ENCODE data around the gene LPP. TPM values are rescaled to one million over a fixed set of nuclear protein-coding genes. Genes with fewer than 3 reads are reported as not detected.

LPP gene
- total RNA-seq, 1 donor from 2014 or later: 114 TPM

DNA sequence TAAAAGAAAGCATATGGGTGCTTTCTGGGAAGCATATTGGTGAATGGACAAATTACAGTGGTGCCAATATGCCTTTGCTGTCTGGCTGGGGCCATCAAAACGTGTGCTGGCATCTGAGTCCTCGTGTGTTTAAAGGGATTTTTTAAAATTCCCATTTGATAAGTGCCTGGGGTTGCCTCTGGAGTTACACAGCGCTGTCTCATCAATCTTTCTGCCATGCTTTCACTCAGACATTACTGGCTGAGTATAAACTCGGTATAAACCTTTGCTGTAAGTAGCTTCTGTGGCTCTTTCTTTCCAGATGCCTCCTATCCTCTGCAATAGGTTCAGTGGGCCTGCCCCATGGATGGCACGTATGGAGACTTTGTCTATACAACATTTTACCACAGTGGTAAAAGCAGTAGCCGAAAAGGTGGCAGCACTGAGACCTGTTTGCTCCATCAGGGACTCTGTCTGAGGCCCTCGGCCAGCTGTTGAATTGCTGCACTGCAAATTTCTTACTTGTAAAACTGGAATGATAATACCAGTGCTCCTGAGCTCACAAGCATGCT, 195.5 kb downstream of the LPP start:
- no peak for DNase-seq (ENCODE audit: missing footprints)
- intact Hi-C loops (cut with DNase I): loop anchor here (2.0 kb wide), 1 partner anchor 297 kb away; no protein-coding TSS in a partner anchor
- peak; percentile 40 for ATAC-seq

DNA sequence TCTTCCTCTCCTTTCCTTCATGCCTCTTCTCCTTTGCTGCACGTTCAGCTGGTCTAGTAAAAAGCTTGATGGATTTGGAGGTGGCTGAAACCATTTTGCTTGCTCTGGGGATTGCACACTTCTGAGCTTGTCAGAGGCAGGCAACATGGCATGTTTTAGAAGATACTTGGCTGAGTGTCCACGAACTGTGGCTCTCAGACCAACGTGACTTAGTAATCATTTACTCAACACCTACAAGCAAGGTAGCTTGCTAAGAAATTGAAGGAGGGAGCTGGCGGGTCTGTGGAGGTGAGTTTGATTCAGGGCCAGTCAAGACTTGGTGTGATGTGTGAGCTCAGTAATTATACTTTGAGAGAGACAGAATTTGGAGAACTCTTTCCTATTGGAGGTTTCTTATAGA, 196.0 kb downstream of the LPP start:
- ATAC-seq (no peak), DNase-seq (ENCODE audit: missing footprints) (no peak)
- intact Hi-C loops (cut with DNase I): loop anchor here (2.0 kb wide), 1 partner anchor 297 kb away; no protein-coding TSS in a partner anchor

DNA sequence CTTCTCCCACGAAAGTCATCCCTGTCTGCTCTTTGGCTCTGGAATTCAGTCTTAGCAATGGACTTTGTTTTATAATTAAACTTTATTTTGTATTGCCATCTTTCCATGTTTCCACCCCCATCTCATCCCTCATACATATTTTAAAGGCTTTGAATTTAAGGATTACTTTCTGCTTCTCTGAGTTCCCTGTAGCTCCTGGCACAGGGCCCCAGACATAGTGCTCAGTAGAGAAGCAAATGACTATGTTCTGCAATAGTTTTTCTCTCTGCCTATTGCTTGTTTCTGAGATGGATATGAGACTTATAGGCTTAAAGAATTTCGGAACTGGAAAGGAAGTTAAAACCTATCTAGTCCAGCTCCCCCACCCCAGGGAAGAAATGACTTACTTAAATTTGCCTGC, 197.0 kb downstream of the LPP start:
- intact Hi-C loops (cut with DNase I): no loop called here
- no peak for ATAC-seq
- no peak for DNase-seq (ENCODE audit: missing footprints)

DNA sequence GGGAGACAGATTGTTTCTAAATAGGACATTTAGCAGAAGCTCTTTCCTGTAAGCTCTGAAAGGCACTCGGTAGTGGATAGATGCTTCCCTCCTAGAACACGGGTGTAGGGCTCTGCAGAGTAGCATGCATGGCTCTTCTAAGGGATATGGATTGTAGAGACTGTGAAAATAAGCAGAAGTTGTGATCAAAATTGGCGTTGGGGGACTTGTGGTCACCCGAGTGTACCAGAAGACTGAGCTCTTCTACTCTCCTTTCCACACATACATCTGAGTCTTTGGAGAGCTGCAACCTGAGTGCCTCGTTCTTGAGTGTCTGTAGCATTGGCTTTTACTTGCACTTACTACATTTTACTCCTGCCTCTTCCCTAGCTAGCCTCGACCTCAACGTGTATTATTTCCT, 197.7 kb downstream of the LPP start:
- DNase-seq (ENCODE audit: missing footprints) (no peak), ATAC-seq (no peak)
- intact Hi-C loops (cut with DNase I): no loop called here

DNA sequence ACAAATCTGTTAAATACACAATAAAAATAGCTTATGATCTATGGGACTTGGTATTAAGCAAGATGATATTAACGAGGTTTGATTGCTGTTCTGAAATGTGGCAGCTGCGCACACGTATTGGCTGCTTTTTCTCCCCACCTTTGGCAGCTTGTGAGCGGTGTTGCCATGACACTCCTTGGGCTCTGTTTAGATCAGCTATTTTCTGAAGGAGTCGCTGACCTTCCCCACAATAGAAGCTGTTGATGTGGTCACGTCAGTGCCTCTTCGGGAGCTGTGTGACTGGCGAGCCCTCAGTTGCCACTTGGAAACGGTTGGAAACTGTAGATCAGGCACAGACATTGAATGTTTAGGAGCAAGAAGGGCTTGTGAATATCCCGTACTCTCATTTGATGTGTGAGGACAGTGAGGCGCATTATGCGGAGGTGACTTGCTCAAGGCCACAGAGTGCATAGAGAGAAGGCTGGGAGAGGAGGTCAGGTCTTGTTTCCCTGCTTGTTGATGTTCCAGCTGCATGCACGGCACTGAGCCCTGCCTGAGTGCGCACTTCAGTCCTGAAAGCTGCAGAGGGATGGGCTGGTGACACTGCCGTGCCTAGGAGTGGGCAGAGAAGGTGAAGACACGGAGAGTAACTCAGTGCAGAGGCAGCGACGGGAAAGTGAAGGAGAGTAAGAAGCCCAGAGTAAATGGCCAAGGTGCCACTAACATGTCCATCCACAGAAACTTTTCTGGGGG, 198.4 kb downstream of the LPP start:
- intact Hi-C loops (cut with DNase I): no loop called here
- no peak for DNase-seq (ENCODE audit: missing footprints)
- no peak for ATAC-seq

DNA sequence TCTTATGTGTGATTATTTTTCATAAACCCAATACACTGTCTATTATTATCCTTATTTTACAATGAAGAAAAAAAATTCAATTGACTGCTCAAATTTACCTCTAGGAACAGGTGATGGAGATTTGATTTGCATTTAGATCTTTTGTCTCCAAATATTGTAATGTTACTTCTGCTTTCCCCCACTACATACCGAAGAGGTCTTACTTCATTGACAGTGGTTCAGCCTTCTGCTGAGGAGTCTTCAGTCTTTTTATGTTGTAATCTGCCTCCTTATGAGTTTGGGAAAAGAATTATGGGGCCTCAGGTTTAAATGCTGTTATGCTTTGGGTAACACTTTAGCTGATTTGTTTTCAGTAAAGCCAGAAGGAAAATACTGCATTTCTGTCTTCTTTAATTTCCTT, 199.5 kb downstream of the LPP start:
- DNase-seq (ENCODE audit: missing footprints) (no peak), ATAC-seq (no peak)
- intact Hi-C loops (cut with DNase I): no loop called here

DNA sequence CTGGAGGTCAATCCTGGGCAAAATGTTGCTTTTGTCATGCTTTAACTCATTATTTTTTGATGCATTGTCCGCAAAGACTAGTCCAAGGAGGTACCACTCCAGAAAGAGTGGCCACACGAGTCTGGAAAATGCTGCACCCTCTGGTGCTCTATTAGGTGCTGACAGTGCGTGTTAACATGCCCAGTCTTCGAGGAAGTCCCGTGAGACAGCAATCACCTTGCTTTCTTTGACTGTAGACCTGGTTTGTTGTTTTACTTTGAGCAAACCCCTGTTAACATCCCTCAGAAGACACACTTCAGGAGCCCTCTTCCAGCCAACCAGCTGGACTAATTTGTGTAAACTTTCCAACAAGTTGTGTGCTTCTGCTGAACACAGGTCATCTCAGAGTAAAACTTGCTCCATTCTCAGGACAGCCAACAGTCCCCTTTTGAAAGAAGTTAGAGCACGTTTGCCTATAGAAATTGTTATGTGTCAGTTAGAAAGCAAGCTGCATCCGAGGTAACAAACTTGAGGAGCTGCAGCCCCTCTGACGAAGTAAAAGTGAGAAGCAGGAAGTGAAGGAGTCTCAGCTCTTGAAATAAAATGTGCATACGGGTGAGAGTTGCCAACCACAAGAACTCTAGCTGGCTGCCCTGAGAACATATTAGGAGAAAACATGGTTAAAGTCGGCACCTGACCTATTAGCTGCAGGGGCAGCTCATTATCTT, 205.0 kb downstream of the LPP start:
- DNase-seq (ENCODE audit: missing footprints): no peak
- intact Hi-C loops (cut with DNase I): no loop called here
- peak; percentile 20 for ATAC-seq

DNA sequence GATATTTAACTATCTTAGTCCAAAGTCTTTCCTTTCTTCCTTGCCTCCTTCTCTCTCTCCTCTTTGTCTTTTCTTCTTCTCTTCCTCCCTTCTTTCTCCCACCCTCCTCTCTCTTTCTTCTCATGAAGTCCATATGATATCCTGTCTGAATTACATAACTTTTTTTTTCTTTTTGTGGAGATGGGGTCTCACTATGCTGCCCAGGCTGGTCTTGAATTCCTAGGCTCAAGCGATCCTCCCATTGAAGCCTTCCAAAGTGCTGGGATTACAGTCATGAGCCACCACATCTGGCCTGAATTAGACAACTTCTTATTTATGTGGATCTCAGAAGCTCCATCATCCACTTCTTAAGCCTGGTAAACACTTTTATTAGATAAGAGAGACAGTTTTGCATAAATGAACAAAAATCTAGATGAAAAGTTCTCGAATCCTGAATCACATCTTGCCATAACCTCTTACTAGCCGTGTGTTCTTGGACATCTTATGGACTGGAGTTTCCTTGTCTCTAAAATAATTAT, 206.5 kb downstream of the LPP start:
- DNase-seq (ENCODE audit: missing footprints): no peak
- intact Hi-C loops (cut with DNase I): no loop called here
- no peak for ATAC-seq

DNA sequence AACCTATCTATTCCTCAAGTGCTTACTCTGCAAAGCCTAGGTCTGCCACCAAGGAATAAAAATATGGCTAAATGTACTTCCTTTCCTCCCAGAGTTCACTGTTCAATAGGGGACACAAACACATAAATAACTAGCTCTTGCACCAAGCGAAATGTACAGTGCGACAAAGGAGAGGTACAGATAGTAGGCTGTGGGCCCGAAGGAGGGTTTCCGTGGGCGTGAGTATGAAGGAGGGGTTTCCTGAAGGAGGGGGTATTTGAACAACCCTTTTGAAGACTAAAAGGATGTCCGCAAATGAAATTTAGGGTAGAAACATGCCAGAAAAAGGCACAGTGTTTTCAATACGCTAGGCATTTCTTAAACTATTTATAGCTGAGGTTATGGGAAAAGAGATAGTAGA, 207.9 kb downstream of the LPP start:
- DNase-seq (ENCODE audit: missing footprints): no peak
- ATAC-seq: no peak
- intact Hi-C loops (cut with DNase I): no loop called here

DNA sequence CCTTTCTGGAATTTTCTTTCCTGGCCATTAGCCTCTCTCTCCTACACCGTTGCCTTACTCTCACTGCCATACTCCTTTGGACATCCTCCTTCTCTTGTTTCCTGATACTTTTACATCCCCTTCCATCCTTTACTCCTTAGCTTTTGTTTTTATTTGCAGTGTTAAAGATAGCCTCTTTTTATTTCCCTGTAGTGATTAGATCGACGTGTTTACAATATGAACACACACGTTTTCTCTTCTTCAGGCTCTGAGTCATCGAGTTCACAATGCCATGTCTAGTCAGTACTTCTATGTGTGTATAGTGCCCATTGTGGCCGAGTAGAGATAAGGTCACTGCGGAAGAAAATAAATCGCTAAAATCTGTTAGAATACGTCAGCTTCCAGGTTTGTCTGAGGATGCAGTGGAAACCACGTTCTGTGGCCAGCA, 208.5 kb downstream of the LPP start:
- ATAC-seq (no peak), DNase-seq (ENCODE audit: missing footprints) (no peak)
- intact Hi-C loops (cut with DNase I): no loop called here

DNA sequence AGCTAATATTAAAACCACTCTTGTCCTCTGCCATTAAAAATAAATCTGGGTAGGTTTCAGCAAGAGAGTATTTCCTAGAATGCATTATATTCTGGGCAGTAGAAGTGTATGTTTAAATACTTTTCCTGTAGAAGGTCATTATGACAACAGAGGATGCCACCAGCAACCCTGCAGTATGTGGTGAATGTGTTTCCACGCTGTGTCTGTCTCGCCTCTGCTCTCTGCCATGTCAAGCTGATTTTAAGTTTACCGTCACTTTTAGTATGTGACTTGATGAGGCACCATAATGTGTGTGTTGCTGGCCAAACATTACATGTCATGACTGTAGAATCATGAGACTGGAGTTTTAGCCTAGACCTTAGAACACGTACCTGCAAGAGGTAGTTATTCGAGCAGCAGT, 211.2 kb downstream of the LPP start:
- ATAC-seq (no peak), DNase-seq (ENCODE audit: missing footprints) (no peak)
- intact Hi-C loops (cut with DNase I): no loop called here

DNA sequence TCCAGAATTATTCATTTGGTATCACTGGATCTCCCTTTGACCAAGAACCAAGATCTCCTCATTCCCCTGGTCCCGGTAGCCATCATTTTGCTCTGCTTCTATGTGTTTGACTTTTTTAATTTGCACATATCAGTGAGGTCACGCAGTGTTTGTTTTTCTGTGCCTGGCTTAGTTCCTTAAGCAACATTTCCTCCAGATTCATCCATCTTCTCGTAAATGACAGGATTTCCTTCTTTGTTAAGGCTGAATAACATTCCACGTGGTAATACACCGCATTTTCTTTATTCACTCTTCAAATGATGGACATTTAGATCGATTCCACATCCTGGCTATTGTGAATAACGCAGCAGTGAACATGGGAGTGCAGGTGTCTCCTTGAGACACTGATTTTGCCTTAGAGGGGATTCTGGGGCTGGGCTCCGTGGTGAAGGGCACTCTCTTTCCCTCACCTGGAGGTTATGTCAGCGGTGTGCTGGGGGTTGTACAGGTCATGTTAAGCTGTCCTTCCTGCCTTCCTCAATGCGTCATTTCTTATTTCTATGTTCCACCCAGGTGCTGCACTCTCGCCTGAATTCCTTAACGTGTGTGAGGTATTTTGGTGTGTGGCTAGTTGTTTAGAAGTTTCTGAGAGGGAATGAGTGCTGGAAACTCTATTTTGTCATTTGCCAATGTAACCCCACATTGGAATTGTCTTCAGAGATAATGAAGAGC, 212.2 kb downstream of the LPP start:
- ATAC-seq: no peak
- no peak for DNase-seq (ENCODE audit: missing footprints)
- intact Hi-C loops (cut with DNase I): no loop called here

DNA sequence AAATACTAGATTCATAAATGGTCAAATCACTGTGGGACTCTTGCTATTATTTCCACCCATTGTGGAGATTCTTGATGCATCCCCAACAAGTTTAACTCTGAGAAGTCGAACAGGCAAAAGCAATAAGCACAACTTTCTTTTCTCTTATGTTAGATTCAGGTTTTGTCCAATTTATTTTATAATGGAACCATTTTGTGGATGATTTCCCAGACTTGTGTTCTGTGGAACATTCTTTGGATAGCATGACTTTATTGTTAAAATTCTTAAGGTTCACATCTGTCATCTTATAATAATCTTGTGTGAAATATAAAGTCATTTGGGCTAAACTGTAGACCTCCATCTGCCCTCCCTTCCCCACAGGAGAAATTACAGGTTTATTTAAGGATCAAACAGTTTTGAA, 213.7 kb downstream of the LPP start:
- DNase-seq (ENCODE audit: missing footprints) (no peak), ATAC-seq (no peak)
- intact Hi-C loops (cut with DNase I): no loop called here

DNA sequence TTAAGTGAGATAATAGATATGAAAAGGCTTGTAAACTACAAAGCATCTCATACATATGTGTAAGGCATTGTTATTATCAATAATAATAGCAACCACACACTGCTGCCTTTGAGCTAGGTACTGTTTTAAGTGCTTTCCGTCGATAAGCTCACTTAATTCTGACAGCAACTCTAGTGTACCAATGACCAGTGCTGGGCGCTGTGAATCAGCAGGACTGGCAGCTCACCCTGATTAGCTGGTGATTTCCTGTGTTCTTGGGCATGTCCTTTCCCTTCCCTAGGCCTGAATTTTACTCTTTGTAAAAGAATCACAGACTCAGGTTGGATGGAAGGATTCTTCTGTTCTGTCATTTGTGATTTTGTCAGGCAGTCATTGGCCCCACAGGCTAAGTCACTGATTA, 215.6 kb downstream of the LPP start:
- DNase-seq (ENCODE audit: missing footprints) (no peak), ATAC-seq (no peak)
- intact Hi-C loops (cut with DNase I): no loop called here

DNA sequence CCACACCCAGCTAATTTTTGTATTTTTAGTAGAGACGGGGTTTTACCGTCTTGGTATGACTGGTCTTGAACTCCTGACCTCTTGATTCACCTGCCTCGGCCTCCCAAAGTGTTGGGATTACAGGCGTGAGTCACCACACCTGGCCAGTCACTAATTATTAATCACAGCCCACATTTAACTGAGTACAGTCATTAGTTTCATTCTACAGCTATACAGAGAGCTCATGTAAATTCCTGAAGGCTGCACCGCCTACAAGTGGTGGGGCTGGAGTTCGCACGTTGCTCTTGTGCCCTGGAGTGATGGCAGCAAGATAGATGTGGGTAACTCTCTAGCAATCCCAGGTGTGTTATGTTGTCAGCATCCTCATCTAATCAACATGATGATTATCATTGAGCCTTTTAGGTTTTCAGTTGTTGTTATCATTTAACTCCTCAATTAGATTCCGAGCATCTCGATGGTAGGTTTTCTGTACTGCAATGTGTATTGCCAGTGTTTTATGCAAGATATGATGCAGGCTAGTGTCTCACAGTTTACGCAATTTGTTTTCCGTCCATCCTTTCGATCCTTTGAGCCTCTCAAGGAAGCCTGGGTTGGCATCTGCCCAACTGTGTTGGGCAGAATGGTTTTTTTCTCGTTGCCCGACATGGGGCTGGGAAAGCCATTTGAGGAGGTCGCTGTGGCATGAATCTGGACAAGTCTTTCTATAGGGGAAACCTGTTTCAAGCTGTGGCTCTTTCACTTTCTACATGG, 216.3 kb downstream of the LPP start:
- DNase-seq (ENCODE audit: missing footprints) (no peak), ATAC-seq (no peak)
- intact Hi-C loops (cut with DNase I): no loop called here

DNA sequence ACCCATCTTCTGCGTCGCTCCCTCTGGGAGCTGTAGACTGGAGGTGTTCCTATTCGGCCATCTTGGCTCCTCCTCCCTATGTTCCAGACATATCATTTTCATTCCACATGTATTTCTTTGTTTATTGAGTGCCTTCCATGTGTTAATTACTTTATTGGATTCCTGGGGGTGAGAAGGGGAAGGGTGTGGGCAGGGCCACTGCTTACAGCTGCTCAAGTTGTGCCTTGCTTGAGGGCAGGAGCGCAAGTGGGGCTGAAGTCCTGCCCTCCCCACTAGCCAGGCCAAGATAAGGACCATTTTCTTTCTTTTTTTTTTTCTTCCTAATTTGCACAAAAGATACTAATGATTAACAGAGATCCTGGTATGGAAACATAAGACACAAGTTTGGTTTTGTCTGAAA, 224.8 kb downstream of the LPP start:
- no peak for ATAC-seq
- intact Hi-C loops (cut with DNase I): no loop called here

DNA sequence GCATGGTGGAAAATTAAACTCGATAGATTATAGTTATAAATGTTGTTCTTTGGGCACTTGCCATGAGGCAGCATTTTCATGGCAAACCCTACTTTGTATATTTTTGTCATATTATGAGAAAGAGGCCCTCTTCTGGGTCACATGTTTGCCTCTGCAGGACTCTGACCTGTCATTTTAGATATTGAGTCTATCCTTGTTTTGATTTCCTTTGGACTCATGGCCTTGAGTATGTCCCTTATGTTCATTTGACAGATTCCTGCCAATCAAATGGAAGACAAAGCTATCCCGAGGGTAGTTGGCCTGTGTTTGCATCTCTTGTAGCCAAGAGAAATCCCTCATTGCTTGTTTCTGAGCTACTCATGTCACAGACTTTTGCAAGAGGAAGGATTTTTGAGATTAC, 226.3 kb downstream of the LPP start:
- intact Hi-C loops (cut with DNase I): no loop called here
- no peak for ATAC-seq
- DNase-seq (ENCODE audit: missing footprints): no peak

More for the DNA sequence above, 224.8 kb downstream of the LPP start:
- DNase-seq (ENCODE audit: missing footprints): no peak

DNA sequence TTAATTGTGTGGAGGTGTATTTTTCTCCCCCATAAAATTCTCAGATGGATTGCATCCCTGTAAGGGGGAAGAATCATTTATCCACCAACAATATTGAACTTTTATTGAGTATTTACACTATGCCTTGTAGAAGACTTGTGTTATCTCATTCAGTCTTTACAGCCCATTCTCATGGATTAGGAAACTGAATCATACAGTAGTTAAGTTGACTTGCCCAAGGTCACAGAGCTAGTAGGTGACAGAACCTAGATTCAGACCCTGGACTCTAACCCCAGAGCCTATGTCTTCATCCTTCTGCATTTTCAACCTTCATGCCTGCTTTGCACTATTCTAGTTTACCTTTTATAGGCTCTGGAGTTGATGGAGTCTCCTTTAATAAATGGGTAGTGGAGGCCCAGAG, 226.8 kb downstream of the LPP start:
- no peak for DNase-seq (ENCODE audit: missing footprints)
- ATAC-seq: no peak
- intact Hi-C loops (cut with DNase I): no loop called here

DNA sequence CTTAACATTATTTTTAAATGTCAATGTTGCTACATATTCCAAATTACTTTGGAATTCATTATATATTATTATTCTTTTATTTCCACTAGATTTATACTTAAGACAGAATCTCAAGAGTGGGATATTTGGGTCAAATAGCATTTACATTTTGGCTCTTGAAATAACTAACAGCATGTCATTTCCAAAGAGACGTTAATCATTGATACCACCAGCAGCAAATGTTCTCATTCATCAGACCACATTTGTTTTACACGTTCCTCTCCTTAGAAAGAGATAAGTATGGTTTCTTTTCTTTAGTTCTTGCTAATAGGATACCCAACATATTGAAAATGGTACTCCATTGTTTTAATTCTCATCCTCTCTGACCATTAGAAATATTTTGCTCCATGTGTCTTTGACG, 229.8 kb downstream of the LPP start:
- intact Hi-C loops (cut with DNase I): no loop called here
- ATAC-seq (no peak), DNase-seq (ENCODE audit: missing footprints) (no peak)

Data from Right ventricle myocardium inferior (tissue), 1 donor.